GM18508 (cell line): ENCODE results near the gene CTNNA1.

Source experiments
- ATAC-seq: cut with Tn5 transposase; IDR thresholded peaks from one replicate; pipeline ENCODE4 v1.9.1; 2021; ENCODE audit warnings: moderate number of reproducible peaks; ENCODE audit not compliant: insufficient read depth, unreplicated experiment

Gene CTNNA1

DNA sequence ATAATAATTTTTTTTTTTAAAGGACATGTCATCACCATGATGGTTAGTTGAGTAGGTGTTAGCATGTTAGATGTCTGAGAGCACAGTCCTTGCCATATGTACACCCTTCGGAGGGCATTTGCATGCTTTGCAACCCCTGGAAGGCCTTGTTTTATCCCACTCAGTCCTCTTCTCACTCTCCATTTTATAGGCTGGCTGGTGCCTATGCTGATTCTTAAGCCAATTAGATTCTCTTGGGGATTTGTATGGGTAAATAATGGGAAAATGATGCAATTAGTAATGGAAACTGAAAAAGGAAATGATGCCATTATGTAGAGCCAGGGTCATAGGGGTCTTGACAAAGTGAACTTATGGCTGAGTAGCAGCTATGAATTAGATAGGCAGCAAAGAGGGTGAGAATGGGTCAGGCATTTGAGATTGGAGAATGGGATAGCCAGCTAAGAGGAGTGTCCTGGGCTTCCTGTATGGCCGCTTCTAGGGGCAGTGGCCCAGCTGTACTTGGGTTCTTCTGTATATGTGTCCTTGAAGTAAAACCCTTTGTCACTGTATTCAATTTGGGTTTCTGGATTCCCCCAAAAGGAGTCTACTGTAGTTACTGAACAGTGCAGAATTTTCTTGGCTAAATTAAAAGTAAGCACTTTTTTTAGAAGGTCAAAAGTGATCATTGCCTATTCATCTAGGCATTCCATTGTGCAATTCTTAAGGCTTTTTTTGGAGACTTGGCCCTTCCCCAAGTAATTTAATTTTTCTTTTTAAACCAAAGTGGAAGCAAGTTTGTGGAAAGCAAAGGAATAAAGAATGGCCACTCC lies 90.3 kb downstream of the CTNNA1 start:
- no peak for ATAC-seq

DNA sequence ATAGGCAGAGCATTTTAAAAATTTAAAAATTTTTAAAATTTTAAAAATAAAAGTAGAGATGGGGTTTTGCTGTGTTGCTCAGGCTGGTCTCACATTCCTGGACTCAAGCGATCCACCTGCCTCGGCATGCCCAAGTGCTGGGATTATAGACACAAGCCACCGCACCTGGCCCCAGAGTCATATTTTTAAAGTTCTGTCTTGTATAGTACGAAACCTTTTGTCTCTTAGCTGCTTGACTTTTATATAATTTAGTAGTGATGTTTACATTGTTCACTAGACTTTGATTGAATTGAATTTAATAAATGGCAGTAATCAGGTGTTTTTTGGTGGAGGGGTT lies 90.9 kb downstream of the CTNNA1 start:
- ATAC-seq, result no peak

DNA sequence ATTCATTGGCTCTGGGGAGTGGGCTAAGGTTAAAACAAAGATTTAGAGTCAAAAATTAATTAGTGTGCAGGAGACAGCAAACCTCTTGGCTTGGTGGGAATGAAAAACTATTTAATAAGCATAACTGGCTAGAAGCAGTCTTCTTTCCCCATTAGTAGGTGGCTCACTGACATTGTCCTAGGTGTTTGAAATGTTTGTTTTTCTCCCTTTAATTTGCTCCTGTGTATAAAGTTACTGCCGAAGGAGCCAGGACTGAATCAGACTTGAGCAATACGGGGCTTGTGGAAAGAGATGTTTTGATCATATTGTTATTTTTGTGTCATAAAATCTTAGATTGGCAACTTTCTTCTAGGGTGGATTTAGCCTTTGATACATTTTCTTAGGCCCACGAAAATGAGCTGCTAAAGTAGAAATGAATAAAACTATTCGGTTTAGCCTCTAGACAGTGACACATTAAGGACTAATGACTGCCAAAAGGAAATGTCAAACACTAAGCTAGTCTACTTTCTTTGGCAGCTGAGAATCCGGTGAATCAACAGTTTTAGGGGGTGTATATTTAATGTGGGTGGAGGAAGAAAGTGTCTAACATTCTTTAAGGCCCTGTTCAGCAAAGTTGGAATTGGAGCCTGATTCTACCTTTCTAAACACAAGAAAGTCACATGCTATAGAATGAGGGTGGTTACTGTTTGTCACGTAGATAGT lies 91.7 kb downstream of the CTNNA1 start:
- ATAC-seq, result no peak

DNA sequence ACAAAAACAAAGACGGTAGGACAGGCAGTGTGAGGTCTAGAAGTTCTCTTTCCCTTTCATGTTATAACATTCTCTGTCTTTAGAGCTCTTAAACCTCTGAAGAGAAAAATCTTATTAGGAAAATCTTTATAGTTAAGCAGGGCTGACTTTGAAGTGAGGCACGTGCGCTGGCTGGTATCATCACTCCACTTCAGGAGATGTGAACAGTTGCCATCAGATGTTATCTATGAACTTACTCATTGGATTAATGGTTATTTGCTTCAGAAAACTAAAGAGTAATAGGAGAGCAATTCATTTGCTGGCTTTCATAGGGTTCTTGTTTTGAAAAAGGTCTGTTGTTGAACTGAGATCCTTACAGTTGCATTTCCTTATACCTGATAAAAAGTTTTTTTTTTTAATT lies 96.2 kb downstream of the CTNNA1 start:
- ATAC-seq, result no peak

DNA sequence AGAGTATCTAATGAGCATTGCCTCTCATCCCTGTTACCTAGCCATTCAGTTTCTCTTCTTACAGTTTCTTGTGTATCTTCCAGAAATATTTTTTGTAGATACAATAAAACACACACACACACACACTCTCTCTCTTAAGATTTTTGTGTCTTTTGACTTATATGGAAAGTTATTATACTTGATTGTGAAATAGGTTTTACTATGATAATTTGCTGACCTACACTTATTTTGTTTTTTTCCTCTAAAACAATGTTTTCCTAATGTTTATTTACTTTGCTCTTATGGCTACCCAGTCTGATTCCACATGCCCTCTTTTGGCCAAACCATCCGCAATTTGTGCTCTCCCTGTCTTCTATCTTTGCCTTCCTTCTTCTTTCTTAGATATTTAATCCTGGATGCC lies 96.7 kb downstream of the CTNNA1 start:
- no peak for ATAC-seq

DNA sequence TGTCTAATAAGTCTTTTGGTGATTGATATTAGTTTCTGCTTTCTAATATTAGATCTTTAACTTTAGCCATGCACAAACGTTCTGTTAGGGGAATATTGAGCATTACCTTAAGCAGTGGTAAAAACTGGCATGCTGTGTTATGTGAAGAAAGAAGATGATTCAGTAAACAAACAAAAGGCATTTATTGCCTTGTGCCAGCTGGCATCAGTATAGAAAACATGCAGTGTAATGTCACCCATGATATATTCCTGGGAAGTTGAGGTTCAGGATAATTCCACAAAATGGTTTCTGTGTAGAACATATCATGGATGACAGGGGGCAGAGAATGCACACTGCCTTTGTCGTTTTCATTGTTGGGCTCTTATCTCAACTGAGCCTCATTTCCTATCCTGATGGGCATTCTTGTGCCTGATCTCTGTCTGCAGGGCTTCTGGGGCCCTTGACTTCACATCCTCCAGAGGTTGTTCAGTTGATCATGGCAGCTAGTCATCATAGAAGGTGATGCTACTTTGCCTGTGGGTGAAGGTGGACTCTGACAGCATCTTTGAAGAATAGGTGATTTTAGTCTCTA lies 97.7 kb downstream of the CTNNA1 start:
- ATAC-seq, result no peak

DNA sequence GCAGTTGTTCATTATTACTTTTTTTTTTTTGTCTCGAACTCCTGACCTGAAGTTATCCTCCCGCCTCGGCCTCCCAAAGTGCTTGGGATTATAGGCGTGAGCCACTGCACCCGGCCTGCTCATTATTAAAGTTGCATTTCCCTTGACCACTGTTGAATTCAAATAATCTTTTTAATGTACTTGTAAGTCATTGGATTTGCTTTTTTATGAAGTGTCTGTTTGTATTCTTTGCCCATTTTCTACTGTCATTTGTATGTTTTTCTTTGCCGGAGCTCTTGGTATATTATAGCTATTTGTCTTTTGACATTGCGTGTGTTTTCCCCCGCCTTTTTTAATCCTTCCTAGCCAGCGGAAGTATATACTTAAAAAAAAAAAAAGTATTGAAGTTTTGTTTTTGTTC lies 99.9 kb downstream of the CTNNA1 start:
- no peak for ATAC-seq

DNA sequence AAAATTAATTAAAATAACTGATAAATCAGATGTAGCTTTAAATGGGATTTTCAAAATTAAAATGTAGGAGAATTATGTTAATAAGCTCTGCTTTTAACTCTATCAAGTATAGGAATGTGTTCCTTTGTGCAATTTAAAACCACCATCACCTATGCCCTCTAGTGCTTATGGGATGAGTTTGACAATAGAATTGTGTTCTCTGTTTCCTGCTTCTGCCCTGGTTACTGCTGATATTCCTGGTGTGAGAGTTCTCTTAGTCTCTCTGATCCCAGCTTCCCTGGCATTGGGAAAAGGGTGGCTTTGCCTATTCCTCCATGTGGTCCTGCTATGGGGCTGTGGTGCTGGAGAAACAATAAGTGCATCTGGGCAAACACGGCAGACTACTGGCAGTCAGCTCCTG lies 113.8 kb downstream of the CTNNA1 start:
- no peak for ATAC-seq

DNA sequence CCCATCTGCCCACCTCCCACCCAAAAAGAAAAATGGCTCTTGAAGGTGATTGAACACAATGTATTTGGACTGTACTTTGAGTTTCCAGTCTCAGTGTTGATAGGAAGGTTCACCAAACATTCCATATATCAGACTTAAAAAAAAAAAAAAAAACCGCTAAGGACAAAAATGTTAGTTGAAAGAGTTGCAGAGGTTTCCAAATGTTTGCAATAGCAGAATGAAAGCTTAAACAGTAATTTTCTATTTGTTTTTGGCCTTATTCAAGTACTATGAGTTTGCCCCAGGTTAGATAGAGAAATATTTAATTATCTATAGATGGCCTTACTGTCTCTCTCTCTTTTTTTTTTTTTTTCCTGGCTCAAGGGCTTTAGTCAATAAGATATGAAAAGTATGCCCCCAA lies 115.8 kb downstream of the CTNNA1 start:
- ATAC-seq, result no peak

DNA sequence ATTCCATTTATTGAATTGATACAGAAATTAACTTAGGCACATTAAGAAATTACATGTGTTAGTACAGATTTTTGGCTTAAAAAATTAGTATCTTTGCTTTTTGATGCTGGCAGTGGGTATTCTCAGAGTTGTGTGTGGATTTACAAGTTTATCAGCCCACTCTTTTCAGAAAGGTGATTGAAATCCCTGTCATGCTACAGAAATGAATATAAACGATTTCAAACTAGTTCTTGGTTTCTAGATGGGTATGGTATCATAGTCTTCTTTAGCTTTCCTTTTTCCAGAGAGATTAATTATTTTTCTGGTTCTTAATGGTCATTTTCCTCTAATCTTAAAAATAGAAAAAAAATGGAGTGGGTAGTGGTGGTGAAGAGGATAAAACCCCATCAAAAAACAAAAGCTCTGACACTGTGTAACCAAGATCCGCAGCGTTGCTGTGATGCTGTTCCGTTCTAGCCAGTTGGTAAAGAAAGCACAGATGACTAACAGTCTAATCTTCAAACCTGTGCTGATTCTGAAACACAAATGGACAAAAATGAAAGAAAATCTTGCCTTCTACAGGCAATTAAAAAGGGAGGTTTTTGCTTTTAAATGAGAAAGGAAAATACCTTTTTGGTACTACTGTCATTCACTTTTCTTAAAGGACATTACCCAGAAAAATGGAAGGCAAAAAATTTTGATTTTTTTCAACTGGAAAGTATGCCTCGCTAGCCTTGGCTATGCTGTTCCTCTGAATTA lies 116.7 kb downstream of the CTNNA1 start:
- ATAC-seq, result no peak

DNA sequence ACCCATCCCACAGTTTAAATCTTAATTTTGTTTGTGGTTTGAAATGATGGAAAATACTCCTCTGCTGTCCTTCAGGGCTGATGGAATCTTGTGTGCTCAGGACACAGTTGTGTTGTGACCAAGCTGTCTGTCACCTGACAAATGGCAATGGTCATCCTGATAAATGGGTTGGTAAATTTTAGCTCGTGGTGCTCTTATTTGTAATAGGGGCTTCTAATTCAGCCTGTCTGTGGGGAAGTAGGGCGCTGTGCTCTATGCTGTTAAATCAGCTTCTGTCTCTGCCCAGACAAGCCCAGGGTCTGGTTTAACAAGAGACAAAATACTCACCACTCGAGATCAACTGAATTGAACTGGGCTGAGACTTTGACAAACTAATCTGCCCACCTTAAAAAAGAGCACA lies 117.4 kb downstream of the CTNNA1 start:
- ATAC-seq, result no peak

DNA sequence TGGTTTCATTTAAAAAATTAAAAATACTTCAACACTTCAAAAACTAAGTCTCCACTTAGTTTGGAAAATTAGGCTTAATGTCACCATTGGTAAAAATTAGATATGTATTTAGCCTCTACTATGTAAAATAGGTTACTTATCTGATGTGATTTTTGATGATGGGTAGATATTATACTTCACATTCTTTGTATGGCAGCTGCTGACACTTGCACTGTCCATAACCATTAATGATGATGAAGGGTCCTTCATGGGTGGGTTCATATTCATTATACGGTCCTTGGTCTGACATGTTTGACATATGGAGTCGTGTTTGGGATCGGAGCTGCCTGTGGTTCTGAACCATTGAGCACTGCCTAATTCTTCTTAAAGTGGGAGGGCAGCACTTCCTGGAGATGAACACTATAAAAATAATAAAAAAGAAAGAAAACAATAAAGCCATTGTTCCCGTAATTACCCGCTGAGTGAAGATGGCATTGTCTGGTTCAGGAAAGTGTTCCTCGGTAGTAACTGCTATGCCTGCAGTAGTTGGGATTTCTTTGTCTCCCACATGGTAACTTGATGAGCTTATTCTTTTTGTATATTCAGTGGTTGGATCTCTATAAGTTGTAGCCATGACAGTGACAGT lies 119.7 kb downstream of the CTNNA1 start:
- ATAC-seq, result no peak

DNA sequence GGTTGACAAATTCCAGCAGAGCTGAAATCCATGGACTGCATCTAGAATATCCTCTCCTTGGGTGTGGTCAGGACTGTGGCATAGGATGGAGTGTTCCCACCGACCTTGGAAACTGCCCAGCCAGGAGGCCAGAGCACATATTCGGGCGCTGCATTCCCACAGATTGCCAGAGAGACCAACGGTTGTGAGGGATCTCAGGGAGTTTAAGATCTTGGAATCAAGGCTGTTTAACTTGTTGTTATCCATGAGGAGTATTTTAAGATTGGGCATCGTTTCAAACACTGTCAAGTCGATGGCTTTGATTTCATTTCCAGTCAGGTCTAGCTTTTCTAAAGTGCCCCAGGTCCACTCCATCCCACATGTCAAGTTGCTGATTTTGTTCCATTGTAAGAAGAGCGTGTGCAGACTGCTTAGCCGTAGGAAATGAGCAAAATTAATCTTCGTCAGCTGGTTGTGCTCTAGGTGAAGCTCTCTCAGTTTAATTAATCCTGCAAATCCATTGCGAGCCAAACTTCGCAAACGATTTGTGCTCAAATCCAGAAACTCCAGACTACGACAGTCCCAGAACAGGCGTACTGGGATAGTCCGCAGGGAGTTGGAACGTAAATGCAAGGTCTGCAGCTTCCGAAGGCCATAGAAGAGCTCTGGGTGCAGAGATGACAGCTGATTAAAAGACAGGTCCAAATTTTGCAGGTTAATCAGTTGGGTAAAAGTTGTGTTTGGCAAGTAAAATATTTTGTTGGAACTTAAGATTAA lies 120.4 kb downstream of the CTNNA1 start:
- ATAC-seq, result no peak

DNA sequence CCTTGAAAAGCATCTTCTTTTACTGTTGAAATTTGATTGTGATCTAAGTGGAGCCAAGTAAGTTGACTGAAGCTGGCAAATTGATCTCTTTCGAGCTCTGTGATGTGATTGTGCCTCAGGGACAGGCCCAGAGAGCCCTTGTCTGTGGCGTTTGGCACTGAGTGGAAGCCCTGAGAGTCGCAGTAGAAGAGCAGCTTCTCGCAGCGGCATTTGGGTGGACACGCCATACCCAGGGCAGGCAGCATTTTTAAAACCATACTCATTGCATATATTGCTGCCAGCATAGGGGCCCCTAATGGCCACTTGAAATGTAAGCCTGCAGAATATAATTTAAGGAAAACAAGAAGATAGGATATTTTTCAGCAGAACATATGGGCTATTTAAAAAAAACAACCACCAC lies 121.0 kb downstream of the CTNNA1 start:
- ATAC-seq, result no peak

DNA sequence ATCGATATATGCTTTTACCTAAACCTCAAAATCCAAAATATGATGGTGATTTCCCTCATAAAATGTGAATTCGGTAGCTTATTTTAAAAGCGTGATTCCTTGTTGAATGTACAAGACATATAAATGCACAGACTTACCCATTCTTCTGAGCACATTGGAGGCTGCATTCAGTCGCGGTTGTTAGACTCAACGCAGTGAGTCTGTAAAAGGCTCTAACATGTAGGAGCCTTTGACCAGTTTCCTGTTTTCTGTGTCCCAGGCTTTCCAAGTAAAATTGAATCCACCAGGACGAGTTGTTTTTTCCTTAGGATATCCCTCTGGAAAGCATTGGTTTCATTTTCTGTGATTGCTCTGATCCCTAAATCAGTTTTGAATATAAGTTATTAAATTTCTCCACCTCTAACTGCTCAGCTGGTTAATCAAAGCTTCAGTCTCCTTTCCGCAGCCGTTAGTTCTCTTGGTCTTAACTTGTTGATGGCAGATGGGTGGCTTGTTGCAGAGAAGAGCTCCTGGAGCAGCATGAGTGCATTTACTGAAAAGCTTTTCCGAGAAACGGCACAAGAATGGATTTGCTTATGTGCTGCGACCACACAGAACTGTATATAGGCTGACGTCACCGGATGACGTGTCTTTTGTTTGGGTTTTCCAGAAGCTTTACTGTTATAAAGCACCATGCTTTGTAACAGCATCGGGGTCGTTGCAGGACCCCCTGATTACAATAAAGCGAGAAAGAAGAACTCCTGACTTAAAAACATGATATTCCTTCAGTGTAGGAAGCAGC lies 121.7 kb downstream of the CTNNA1 start, which contains the start of gene LRRTM2:
Gene LRRTM2 (minus strand): TSS at position 565 of the 781 bp plus-strand sequence. CDS start 424 bp downstream, at position 141.
- no peak for ATAC-seq

DNA sequence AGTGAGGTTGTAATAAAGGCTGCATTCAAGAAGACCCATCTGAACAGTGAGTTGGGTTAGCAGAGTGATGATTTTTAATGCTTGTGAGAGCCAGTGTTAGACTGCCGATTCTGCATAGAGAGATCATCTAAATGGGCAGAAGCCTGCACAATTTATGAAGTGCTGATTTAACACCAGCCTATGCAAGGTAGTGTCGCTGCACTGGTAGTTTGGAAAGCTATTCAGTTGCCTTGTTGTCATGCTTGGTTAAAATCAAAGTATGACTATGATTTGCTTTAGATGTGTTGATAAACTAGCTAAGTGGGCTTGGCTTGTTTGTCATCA lies 122.3 kb downstream of the CTNNA1 start:
- ATAC-seq, result no peak

DNA sequence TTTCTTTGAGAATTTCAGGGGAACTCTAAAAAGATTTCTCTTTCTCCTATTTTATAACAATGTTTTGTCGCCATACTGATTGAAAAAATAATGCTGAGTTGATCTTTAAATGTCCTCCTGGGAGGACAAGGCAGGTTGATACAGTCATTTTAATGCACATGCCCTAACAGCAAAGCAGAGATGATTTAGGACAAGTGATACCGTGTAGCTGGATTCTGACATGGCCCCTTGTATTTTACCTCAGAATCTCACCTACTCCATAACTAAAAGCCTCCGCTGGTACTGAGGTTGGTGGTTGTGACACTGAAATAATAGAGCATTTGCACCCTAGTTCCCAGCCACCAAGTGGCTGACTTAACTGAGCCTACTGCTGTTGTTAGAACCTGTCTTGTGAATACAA lies 122.7 kb downstream of the CTNNA1 start:
- no peak for ATAC-seq

DNA sequence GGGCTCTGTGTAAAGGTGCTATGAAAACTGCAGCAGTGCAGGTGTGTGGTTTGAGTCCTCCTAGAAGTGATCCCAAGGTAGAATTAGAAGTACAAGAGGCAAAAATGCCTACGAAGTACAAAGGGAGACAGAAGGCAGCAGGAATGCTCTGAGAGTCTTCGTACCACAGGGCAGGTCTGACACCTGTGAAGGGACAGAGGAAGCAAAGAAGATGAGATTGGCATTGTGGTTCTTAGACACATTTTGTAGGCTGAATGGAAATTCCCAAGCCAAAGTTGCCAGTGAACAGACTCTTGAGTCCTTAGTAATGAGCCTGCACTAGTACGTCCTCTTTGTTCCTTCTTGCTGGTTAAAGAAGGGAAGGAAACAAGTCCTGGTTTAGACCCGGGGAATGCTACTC lies 123.6 kb downstream of the CTNNA1 start:
- no peak for ATAC-seq
